Measurements from ENCODE around the gene ARID3B. TPM values are rescaled to one million over a fixed set of nuclear protein-coding genes. Genes with fewer than 3 reads are reported as not detected.

Gene ARID3B
- total and polyA plus RNA-seq, 2 donors (not counting 1 experiment from before 2014, with no cell fraction given), result 0.72 to 0.99 TPM

DNA sequence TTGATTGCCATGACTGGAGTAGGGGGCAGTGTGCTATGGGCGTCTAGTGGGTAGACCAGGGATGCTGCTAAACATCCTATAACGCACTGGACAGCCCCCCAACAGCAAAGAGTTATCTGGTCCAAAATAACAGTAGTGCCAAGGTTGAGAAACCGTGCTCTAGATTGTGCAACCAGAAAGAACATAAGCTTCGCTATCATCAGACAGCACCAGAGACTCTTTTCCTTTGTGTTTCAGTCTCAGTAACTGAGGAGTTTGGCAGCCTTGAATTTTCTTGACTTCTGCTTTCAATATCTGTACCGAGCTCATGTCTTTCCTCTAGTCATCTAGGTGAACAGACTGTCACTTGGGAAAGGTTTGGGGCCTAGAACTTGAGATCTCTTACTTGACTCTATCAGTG lies 8.8 kb downstream of the ARID3B start:
- no peak overlapping the region for H3K27ac ChIP-seq (ENCODE audit: insufficient read depth, low read length)
- H3K79me2 ChIP-seq (ENCODE audit: control insufficient read depth, insufficient read depth, low read length), result peaks cover 2% of the 10 kb centered on the region
- no peaks in the 10 kb centered on the region for H3K27me3 ChIP-seq (ENCODE audit: control insufficient read depth, insufficient read depth, low read length)
- DNase-seq (ENCODE audit: low read depth in 2 of 2), result no peak
- no peak overlapping the region for H3K4me2 ChIP-seq (ENCODE audit: extremely low read depth, insufficient read depth, low read length)
- no peak for TF ChIP-seq EZH2 (IDR thresholded peaks at IDR 0.05; ENCODE audit: low read length, missing control alignments)
- TF ChIP-seq, protein P1, sequence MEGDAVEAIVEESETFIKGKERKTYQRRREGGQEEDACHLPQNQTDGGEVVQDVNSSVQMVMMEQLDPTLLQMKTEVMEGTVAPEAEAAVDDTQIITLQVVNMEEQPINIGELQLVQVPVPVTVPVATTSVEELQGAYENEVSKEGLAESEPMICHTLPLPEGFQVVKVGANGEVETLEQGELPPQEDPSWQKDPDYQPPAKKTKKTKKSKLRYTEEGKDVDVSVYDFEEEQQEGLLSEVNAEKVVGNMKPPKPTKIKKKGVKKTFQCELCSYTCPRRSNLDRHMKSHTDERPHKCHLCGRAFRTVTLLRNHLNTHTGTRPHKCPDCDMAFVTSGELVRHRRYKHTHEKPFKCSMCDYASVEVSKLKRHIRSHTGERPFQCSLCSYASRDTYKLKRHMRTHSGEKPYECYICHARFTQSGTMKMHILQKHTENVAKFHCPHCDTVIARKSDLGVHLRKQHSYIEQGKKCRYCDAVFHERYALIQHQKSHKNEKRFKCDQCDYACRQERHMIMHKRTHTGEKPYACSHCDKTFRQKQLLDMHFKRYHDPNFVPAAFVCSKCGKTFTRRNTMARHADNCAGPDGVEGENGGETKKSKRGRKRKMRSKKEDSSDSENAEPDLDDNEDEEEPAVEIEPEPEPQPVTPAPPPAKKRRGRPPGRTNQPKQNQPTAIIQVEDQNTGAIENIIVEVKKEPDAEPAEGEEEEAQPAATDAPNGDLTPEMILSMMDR (conservative IDR thresholded peaks at IDR 0.05 in 1 of 2, IDR thresholded peaks at IDR 0.05 in 1 of 2; ENCODE audit: low read depth in 1 of 2, low read length in 2 of 2), result no peak
- no peak overlapping the region for H3K9ac ChIP-seq (ENCODE audit: insufficient read depth, low read length)
- H3K9me3 ChIP-seq (ENCODE audit: control insufficient read depth, insufficient read depth, low read depth, low read length), result no peaks in the 10 kb centered on the region
- H2AFZ ChIP-seq (ENCODE audit: low read length), result no peak overlapping the region
- H4K20me1 ChIP-seq (ENCODE audit: control insufficient read depth, extremely low read depth, insufficient read depth, low read length), result peaks cover 4% of the 10 kb centered on the region
- no peaks in the 10 kb centered on the region for H3K36me3 ChIP-seq (ENCODE audit: control insufficient read depth, insufficient read depth, low read length)
- no peak overlapping the region for H3K4me3 ChIP-seq (replicated peaks in 1 of 4; ENCODE audit: control extremely low read depth in 1 of 4, insufficient read depth in 1 of 4, low read depth in 3 of 4, low read length in 4 of 4)
- peaks cover 7% of the 10 kb centered on the region for H3K4me1 ChIP-seq (ENCODE audit: control insufficient read depth, extremely low read depth, insufficient read depth, low read length)

- no peaks in the 10 kb centered on the region for H3K4me1 ChIP-seq (ENCODE audit: control insufficient read depth, extremely low read depth, insufficient read depth, low read length)
Measured at GRCh38 chr15:74551714-74552113, 10.7 kb downstream of the ARID3B start.

DNA sequence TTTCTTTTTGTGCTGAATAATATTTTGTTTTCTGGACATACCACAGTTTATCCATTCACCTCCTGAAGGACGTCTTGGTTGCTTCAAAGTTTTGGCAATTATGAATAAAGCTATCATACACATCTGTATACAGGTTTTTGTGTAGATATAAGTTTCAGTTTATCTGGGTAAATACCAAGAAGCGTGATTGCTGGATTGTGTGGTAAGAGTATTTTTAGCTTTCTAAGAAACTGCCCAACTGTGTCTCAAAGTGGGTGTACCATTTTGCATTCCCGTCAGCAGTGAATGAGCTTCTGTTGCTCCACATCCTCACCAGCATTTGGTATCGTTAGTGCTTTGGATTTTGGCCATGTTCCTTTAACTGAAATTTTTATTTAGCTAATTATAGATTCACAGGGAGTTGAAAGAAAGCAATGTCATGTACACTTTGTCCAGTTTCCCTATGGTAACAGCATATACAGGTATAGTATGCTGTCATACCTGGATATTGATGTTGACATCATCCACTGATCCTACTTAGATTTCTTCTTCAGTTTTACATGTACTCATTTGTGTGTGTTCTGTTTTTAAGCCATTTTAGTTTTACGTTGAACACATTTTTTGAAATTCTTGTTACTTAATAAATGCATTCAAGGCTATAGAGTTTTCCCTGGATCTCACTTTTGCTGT lies 11.9 kb downstream of the ARID3B start:
- Histone ChIP-seq H3K9ac (ENCODE audit: insufficient read depth, low read length) (no peak overlapping the region), H3K4me2 (ENCODE audit: extremely low read depth, insufficient read depth, low read length) (no peak overlapping the region), H3K79me2 (ENCODE audit: control insufficient read depth, insufficient read depth, low read length) (peaks cover 2% of the 10 kb centered on the region), H4K20me1 (ENCODE audit: control insufficient read depth, extremely low read depth, insufficient read depth, low read length) (no peaks in the 10 kb centered on the region), H3K4me1 (ENCODE audit: control insufficient read depth, extremely low read depth, insufficient read depth, low read length) (no peaks in the 10 kb centered on the region), H3K27ac (ENCODE audit: insufficient read depth, low read length) (no peak overlapping the region), H3K36me3 (ENCODE audit: control insufficient read depth, insufficient read depth, low read length) (no peaks in the 10 kb centered on the region), H2AFZ (ENCODE audit: low read length) (no peak overlapping the region), H3K27me3 (ENCODE audit: control insufficient read depth, insufficient read depth, low read length) (no peaks in the 10 kb centered on the region), H3K9me3 (ENCODE audit: control insufficient read depth, insufficient read depth, low read depth, low read length) (no peaks in the 10 kb centered on the region), H3K4me3 (replicated peaks in 1 of 4; ENCODE audit: control extremely low read depth in 1 of 4, insufficient read depth in 1 of 4, low read depth in 3 of 4, low read length in 4 of 4) (no peak overlapping the region)
- DNase-seq (ENCODE audit: low read depth in 2 of 2), result no peak
- TF ChIP-seq EZH2 (IDR thresholded peaks at IDR 0.05; ENCODE audit: low read length, missing control alignments), result no peak
- TF ChIP-seq, protein P1 (conservative IDR thresholded peaks at IDR 0.05 in 1 of 2, IDR thresholded peaks at IDR 0.05 in 1 of 2; ENCODE audit: low read depth in 1 of 2, low read length in 2 of 2), result no peak

More at GRCh38 chr15:74551714-74552113, 10.7 kb downstream of the ARID3B start:
- H3K36me3 ChIP-seq (ENCODE audit: control insufficient read depth, insufficient read depth, low read length), result no peaks in the 10 kb centered on the region
- DNase-seq (ENCODE audit: low read depth in 2 of 2), result no peak
- H3K27me3 ChIP-seq (ENCODE audit: control insufficient read depth, insufficient read depth, low read length), result no peaks in the 10 kb centered on the region
- H3K9me3 ChIP-seq (ENCODE audit: control insufficient read depth, insufficient read depth, low read depth, low read length), result no peaks in the 10 kb centered on the region
- H3K9ac ChIP-seq (ENCODE audit: insufficient read depth, low read length), result no peak overlapping the region
- no peak overlapping the region for H3K4me2 ChIP-seq (ENCODE audit: extremely low read depth, insufficient read depth, low read length)
- TF ChIP-seq EZH2 (IDR thresholded peaks at IDR 0.05; ENCODE audit: low read length, missing control alignments), result no peak
- TF ChIP-seq, protein P1 (conservative IDR thresholded peaks at IDR 0.05 in 1 of 2, IDR thresholded peaks at IDR 0.05 in 1 of 2; ENCODE audit: low read depth in 1 of 2, low read length in 2 of 2), result no peak
- no peaks in the 10 kb centered on the region for H4K20me1 ChIP-seq (ENCODE audit: control insufficient read depth, extremely low read depth, insufficient read depth, low read length)
- peaks cover 2% of the 10 kb centered on the region for H3K79me2 ChIP-seq (ENCODE audit: control insufficient read depth, insufficient read depth, low read length)
- no peak overlapping the region for H3K4me3 ChIP-seq (replicated peaks in 1 of 4; ENCODE audit: control extremely low read depth in 1 of 4, insufficient read depth in 1 of 4, low read depth in 3 of 4, low read length in 4 of 4)
- H3K27ac ChIP-seq (ENCODE audit: insufficient read depth, low read length), result no peak overlapping the region
- no peak overlapping the region for H2AFZ ChIP-seq (ENCODE audit: low read length)
